HG02981 (cell line): ENCODE results near the gene ANAPC1.
"Not testable (repeated sequence)": the region's sequence is repeated elsewhere in the genome, so short reads cannot be mapped to it uniquely, and the experiment has no call there.

Source experiments
- ATAC-seq: cut with Tn5 transposase; IDR thresholded peaks from one replicate; pipeline ENCODE4 v1.9.1; 2021; ENCODE audit warnings: mild to moderate bottlenecking, moderate library complexity; ENCODE audit not compliant: unreplicated experiment

Gene ANAPC1

GRCh38 chr2:111883661-111884591 is at the start of gene ANAPC1:
Gene ANAPC1, minus strand, starts transcription at chr2:111884193. Its CDS starts 3,368 bp downstream, at chr2:111880825.
- peak; percentile 79 for ATAC-seq

- ATAC-seq, result no peak
Observed at GRCh38 chr2:111932841-111933291, 48.9 kb upstream of the ANAPC1 start.

- ATAC-seq, result no peak
Observed at GRCh38 chr2:111930875-111931274, 46.9 kb upstream of the ANAPC1 start.

- ATAC-seq, result no peak
Observed at GRCh38 chr2:111930409-111930808, 46.4 kb upstream of the ANAPC1 start.

- ATAC-seq, result no peak
Observed at GRCh38 chr2:111927723-111928122, 43.7 kb upstream of the ANAPC1 start.

- no peak for ATAC-seq
Observed at GRCh38 chr2:111924617-111925107, 40.7 kb upstream of the ANAPC1 start.

- ATAC-seq, result no peak
Observed at GRCh38 chr2:111923276-111923804, 39.3 kb upstream of the ANAPC1 start.

GRCh38 chr2:111919794-111920608 is 36.0 kb upstream of the ANAPC1 start:
- no peak for ATAC-seq

- no peak for ATAC-seq
Observed at GRCh38 chr2:111919365-111919764, 35.4 kb upstream of the ANAPC1 start.

- ATAC-seq, result no peak
Observed at GRCh38 chr2:111918383-111918806, 34.4 kb upstream of the ANAPC1 start.

- ATAC-seq, result no peak
Observed at GRCh38 chr2:111917106-111917505, 33.1 kb upstream of the ANAPC1 start.

- ATAC-seq, result no peak
Observed at GRCh38 chr2:111912547-111912946, 28.6 kb upstream of the ANAPC1 start.

- not testable (repeated sequence) for ATAC-seq
Observed at GRCh38 chr2:111911295-111911977, 27.4 kb upstream of the ANAPC1 start.

- ATAC-seq, result no peak
Observed at GRCh38 chr2:111910609-111911277, 26.8 kb upstream of the ANAPC1 start.

GRCh38 chr2:111909997-111910396 is 26.0 kb upstream of the ANAPC1 start:
- not testable (repeated sequence) for ATAC-seq

GRCh38 chr2:111909079-111909478 is 25.1 kb upstream of the ANAPC1 start:
- ATAC-seq, result no peak

GRCh38 chr2:111908578-111908977 is 24.6 kb upstream of the ANAPC1 start:
- no peak for ATAC-seq

- ATAC-seq, result peak; percentile 49
Observed at GRCh38 chr2:111905990-111906735, 22.2 kb upstream of the ANAPC1 start.

- ATAC-seq, result not testable (repeated sequence)
Observed at GRCh38 chr2:111905475-111905869, 21.5 kb upstream of the ANAPC1 start.
